ENCODE data around the gene ANTKMT.
"Not testable (repeated sequence)": the region's sequence is repeated elsewhere in the genome, so short reads cannot be mapped to it uniquely, and the experiment has no call there.

Gene ANTKMT

DNA sequence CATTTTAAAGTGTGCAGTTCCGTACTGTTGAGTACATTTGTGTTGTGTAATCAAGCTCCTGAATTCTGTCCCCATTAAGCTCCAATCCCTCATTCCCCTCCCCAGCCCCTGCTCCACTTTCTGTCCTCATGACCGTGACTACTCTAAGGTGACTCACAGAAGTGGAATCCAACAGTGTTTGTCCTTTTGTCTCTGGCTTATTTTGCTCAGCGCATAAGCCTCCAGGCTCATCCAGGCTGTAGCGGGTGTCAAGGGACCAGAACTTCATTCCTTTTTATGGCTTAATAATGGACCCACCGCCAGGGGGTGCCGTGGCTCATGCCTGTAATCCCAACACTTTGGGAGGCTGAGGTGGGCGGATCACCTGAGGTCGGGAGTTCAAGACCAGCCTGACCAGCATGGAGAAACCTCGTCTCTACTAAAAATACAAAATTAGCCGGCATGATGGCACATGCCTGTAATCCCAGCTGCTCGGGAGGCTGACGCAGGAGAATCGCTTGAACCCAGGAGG, 8.2 kb upstream of the ANTKMT start:
- TF ChIP-seq, protein P1, sequence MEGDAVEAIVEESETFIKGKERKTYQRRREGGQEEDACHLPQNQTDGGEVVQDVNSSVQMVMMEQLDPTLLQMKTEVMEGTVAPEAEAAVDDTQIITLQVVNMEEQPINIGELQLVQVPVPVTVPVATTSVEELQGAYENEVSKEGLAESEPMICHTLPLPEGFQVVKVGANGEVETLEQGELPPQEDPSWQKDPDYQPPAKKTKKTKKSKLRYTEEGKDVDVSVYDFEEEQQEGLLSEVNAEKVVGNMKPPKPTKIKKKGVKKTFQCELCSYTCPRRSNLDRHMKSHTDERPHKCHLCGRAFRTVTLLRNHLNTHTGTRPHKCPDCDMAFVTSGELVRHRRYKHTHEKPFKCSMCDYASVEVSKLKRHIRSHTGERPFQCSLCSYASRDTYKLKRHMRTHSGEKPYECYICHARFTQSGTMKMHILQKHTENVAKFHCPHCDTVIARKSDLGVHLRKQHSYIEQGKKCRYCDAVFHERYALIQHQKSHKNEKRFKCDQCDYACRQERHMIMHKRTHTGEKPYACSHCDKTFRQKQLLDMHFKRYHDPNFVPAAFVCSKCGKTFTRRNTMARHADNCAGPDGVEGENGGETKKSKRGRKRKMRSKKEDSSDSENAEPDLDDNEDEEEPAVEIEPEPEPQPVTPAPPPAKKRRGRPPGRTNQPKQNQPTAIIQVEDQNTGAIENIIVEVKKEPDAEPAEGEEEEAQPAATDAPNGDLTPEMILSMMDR (IDR thresholded peaks at IDR 0.05; ENCODE audit: insufficient read depth, low read depth, low read length, missing control alignments), result peak; percentile 13
- DNase-seq (ENCODE audit: low read depth), result peak; percentile 58
- H3K4me3 ChIP-seq (ENCODE audit: low read depth, low read length), result not testable (repeated sequence)

DNA sequence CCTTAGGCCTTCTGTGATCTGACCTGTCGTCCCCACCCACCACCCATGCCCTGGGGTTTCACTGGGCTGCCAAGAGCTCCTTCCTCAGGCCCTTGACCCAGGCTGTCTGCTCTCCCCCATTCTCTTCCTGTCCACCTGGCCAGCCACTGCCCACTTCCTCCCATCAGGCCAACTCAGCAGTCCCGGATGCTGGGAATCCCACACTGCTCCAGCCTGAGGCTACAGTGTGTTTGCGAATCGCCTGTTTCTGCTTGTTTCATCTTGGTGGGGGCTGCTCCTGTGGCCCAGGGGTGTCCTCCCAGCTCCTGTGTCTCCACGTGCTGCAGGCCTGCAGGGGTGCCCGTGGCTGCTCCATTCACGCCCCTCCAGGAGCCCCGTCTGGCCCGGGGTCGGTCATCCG, 6.9 kb upstream of the ANTKMT start:
- DNase-seq (ENCODE audit: low read depth), result no peak
- TF ChIP-seq, protein P1 (IDR thresholded peaks at IDR 0.05; ENCODE audit: insufficient read depth, low read depth, low read length, missing control alignments), result no peak
- no peak overlapping the region for H3K4me3 ChIP-seq (ENCODE audit: low read depth, low read length)

DNA sequence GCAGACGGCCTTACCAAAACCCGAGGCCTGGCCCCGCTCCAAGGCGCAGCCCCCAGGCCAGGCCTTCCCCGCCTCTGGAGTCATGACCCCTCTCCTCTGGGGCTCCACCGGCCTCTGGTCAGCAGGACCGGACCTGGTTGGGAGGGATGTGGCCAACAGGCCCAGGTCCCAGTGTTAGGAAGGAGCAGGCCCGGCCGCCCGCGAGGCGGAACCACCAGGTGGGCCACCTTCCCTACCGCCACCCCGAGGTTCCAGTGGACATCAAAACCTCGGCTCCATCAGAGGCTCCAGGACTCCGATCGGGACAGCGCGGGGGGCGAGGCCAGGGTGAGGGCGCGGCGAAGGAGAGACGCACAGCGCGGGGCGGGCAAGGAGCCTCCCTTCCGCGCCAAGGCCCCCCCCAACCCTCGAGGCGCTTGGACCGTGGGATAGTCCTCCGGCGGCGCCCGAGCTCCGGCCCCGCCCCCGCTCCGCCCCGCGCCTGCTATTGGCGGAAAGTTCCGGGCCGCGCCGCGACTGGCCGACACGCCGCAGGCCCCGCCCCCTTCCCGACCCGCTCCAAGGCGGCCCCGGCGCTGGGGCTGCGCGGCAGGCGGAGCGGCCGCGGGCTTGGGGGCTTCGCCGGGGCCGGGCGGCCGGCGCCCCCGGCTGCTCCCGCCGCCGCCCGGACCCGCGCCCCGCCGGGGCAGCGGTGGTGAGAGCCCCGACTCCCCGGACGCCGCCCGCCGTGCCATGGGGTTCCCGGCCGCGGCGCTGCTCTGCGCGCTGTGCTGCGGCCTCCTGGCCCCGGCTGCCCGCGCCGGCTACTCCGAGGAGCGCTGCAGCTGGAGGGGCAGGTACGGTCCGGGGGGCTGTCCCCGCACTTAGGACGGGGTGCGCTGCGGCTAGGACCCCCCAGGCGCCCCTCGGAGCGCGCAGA, 6.1 kb upstream of the ANTKMT start, which contains the start of gene METRN:
Gene METRN (plus strand): TSS at position 561 of the 919 bp plus-strand sequence. CDS start 172 bp downstream, at position 733.
- DNase-seq (ENCODE audit: low read depth), result peak; percentile 88
- TF ChIP-seq, protein P1 (IDR thresholded peaks at IDR 0.05; ENCODE audit: insufficient read depth, low read depth, low read length, missing control alignments), result no peak
- peak within 1 kb of the TSS; percentile 34 for H3K4me3 ChIP-seq (ENCODE audit: low read depth, low read length)

DNA sequence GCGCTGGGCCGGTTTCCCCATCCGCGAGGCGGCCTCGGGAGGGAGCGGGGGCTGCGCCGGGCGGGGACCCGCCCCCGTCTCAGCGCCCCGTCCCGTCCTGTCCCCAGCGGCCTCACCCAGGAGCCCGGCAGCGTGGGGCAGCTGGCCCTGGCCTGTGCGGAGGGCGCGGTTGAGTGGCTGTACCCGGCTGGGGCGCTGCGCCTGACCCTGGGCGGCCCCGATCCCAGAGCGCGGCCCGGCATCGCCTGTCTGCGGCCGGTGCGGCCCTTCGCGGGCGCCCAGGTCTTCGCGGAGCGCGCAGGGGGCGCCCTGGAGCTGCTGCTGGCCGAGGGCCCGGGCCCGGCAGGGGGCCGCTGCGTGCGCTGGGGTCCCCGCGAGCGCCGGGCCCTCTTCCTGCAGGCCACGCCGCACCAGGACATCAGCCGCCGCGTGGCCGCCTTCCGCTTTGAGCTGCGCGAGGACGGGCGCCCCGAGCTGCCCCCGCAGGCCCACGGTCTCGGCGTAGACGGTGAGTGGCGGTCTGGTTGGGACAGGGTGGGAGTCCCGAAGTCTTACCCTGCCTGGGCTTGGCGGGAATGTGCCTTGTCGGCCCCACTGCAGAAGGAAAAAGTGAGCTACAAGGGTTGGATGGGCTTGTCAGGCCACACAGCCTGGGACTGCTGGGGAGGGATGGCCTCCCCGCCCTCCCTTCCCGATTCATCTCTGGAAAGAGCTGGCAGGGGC, 5.3 kb upstream of the ANTKMT start:
- H3K4me3 ChIP-seq (ENCODE audit: low read depth, low read length), result peak overlapping the region; percentile 34
- TF ChIP-seq, protein P1 (IDR thresholded peaks at IDR 0.05; ENCODE audit: insufficient read depth, low read depth, low read length, missing control alignments), result peak; percentile 9
- no peak for DNase-seq (ENCODE audit: low read depth)

DNA sequence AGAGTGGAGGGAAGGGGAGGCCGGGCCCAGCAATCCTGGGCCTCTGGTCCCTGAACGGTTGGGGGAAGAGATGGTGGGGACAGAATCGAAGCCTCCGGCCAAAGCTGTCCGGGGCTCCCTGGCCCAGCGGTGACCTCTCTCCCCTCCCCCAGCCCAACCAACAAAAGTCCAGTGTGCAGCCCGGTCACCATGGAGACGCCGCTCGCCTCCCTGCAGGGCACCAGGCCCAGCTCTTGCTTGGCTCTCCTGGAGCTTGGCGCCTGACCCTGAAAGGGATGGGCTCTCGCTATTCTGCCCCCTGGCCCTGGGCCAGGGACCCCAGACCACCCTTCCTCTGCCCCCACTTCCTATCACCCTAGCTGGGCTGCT, 4.8 kb upstream of the ANTKMT start:
- no peak overlapping the region for H3K4me3 ChIP-seq (ENCODE audit: low read depth, low read length)
- TF ChIP-seq, protein P1 (IDR thresholded peaks at IDR 0.05; ENCODE audit: insufficient read depth, low read depth, low read length, missing control alignments), result no peak
- no peak for DNase-seq (ENCODE audit: low read depth)

DNA sequence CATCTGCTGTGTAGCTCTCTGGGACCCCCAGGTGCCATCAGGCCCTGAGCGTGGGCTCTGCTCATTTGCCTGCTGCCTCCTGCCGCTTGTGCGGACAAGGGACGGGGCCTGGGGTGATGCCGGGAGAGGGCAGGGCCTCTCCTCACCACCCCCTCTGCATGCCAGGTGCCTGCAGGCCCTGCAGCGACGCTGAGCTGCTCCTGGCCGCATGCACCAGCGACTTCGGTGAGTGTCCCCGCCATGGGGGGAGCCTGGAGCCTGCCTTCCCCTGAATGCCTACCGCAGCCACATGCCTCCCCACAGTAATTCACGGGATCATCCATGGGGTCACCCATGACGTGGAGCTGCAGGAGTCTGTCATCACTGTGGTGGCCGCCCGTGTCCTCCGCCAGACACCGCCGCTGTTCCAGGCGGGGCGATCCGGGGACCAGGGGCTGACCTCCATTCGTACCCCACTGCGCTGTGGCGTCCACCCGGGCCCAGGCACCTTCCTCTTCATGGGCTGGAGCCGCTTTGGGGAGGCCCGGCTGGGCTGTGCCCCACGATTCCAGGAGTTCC, 4.1 kb upstream of the ANTKMT start:
- DNase-seq (ENCODE audit: low read depth), result no peak
- no peak overlapping the region for H3K4me3 ChIP-seq (ENCODE audit: low read depth, low read length)
- TF ChIP-seq, protein P1 (IDR thresholded peaks at IDR 0.05; ENCODE audit: insufficient read depth, low read depth, low read length, missing control alignments), result no peak
